Hematopoietic multipotent progenitor cell treated with erythropoietin and hydrocortisone succinate and interleukin-3 and kit ligand, for 17 days (in vitro differentiated cells): ENCODE measurements around the gene RAB3GAP2.
"Not testable (repeated sequence)": the region's sequence is repeated elsewhere in the genome, so short reads cannot be mapped to it uniquely, and the experiment has no call there.

Experiments
- DNase-seq: peaks from one replicate; pipeline ENCODE4 v3.0.0-alpha.2; 2015; ENCODE audit warnings: low spot score

The RAB3GAP2 gene, protein sequence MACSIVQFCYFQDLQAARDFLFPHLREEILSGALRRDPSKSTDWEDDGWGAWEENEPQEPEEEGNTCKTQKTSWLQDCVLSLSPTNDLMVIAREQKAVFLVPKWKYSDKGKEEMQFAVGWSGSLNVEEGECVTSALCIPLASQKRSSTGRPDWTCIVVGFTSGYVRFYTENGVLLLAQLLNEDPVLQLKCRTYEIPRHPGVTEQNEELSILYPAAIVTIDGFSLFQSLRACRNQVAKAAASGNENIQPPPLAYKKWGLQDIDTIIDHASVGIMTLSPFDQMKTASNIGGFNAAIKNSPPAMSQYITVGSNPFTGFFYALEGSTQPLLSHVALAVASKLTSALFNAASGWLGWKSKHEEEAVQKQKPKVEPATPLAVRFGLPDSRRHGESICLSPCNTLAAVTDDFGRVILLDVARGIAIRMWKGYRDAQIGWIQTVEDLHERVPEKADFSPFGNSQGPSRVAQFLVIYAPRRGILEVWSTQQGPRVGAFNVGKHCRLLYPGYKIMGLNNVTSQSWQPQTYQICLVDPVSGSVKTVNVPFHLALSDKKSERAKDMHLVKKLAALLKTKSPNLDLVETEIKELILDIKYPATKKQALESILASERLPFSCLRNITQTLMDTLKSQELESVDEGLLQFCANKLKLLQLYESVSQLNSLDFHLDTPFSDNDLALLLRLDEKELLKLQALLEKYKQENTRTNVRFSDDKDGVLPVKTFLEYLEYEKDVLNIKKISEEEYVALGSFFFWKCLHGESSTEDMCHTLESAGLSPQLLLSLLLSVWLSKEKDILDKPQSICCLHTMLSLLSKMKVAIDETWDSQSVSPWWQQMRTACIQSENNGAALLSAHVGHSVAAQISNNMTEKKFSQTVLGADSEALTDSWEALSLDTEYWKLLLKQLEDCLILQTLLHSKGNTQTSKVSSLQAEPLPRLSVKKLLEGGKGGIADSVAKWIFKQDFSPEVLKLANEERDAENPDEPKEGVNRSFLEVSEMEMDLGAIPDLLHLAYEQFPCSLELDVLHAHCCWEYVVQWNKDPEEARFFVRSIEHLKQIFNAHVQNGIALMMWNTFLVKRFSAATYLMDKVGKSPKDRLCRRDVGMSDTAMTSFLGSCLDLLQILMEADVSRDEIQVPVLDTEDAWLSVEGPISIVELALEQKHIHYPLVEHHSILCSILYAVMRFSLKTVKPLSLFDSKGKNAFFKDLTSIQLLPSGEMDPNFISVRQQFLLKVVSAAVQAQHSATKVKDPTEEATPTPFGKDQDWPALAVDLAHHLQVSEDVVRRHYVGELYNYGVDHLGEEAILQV (N-terminal part only)

DNA sequence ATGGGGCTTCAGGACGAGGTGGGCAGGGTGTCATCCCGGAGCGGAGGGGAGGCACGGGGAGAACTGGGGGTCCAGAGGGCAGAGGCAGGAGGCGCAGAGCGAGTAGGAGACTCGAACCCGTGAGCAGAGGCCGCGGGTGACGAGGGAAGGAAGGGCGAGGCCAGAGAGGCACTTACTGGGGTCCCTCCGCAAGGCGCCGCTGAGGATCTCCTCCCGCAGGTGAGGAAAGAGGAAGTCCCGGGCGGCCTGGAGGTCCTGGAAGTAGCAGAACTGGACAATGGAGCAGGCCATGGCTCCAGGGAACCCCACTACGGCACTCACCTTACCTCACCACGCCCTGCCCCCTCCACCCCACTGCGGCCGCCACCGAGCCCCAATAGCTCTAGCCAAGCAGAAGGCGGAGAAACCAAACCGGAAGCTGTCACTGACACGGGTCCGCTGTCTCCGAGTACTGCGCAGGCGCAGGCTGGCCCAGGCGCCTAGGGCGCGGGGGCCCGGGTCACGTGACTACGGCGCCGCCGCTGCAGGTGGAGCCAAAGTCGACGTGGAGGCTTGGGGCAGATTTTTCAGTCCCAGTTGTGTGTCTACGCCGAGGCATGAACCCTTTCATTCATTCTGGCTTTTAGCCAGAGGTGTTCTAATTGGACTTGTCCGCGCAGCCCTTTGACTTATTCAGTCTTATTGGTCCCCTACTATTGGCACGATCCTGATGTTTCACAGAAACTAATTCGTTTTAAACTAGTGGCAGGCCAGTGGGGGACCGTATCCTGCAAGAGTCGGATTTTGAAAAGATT is at the start of gene RAB3GAP2:
Gene RAB3GAP2, minus strand, starts transcription at position 407 of the 794 bp plus-strand sequence. Its CDS starts 116 bp downstream, at position 291.
- DNase-seq, result peak; percentile 97

DNA sequence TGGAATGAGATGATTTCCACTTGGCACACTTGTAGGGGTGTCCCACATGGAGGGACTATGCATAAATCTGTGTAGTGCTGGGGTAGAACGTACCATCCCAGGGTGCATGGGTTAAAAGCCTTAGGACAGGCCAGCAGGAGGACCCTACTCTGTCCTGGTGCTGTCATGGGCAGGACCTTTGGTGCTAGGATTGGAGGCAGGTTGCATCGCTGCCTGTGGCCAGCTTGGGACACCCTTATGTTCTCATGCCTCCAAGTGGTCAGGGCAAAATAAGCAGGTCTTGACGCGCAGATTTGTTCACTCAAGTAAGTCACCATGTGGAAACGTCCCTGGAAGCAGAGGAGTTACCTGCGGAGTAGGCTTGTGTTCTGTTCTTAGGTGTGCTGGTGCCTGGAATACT is 49.5 kb upstream of the RAB3GAP2 start:
- no peak for DNase-seq

DNA sequence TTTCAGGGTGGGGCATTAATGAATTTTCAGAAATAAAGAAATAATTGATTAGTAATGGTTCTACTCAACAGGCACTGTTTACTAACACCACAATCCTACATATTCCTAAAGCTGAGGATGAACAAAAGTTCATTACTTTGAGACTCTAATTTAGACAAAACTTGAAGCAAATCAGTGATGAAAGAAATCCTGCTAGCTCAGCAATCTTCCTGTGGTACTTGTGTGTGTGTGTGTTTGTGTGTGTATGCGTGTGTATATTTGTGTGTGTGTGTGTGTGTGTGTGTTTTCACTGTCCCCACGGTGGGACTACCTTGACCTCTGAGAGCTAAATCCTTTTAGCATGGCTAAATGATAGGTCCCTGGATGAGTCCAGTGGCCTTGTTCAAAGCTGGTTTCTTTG is 48.5 kb upstream of the RAB3GAP2 start:
- DNase-seq, result no peak

DNA sequence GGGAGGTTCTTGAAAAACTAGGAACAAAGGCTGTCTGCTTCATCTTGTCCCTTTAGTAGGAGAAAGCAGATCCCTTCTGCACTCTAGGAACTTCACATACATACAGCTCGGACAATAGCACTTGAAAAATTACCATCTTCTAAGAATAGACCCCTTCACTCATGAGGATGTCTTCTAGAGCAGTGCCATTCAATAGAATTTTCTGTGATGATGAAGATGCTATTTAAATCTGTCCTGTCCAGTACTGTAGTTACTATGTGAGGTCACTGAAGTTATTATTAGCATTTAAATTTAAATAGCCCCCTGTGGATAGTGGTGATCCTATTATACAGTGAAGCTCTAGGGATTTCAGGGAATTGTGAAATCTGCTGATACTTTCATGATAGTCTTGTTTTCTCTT is 46.4 kb upstream of the RAB3GAP2 start:
- no peak for DNase-seq

DNA sequence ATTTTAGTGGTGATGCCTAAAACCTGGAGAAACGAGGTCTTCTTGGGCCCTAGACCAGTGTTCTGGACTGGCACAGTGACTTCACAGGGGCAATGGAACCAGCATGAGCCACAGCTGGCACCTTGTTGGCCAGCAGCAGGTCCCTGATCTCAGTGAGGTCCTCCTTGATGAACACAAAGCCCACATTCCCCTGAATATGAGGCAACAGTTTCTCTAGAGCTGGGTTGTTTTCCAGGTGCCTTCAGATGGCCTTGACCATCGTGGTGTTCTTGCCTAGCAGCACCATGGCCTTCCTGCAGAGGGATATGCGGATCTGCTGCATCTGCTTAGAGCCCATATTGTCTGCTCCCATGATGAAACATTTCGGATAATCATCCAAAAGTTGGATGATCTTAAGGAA is 44.9 kb upstream of the RAB3GAP2 start:
- DNase-seq, result no peak

DNA sequence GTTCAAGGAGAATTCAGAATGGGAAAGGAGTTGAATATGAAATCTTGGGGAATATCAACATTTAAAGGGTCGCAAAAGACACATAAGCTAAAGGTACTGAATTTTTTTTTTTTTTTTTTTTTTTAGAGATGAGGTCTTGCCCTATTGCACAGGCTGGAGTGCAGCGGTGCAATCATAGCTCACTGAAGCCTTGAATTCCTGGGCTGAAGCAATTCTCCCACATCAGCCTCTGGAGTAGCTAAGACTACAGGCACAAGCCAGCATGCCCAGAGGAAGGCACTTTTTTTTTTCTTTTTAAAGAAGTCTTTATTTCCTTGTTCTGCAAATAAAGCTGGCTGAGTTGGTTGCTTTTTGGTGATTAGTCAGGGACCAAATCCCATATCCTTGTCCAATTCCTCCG is 44.1 kb upstream of the RAB3GAP2 start:
- DNase-seq, result no peak

DNA sequence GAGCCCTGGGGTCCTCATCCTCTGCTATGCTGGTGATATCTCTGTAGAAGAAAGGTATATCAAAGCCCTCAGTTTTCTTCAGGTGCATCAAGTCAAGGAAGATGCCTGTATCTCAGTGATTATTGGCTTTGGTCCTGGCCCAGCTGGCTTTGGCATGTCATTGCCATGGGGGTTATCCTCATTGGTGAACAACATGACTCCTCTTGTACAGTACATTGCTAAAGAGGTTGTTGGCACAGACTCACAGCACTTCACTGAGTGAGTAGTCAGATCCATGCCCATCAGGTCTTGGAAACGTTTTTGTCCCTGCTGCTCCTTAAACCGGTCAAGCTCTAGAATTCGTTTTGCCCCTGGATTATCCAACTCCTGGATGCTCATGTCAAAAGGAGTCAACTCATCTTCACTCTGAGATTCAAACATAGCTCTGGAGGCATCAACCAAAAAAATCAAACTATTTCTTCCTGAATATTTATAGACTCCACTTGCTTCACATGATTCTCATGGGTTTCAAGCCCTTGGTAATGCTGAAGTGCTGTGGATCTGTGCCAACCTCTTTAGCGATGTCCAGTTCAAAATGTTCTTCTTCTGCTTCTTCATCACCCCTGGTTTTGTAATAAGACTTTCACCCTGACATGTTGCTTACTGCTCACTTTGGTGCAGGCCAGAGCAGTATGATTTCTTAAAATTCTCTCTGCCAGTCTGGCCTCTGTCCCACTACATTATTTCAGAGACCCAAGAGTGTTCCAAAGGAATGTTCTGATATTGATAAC is 43.0 kb upstream of the RAB3GAP2 start:
- DNase-seq, result no peak

DNA sequence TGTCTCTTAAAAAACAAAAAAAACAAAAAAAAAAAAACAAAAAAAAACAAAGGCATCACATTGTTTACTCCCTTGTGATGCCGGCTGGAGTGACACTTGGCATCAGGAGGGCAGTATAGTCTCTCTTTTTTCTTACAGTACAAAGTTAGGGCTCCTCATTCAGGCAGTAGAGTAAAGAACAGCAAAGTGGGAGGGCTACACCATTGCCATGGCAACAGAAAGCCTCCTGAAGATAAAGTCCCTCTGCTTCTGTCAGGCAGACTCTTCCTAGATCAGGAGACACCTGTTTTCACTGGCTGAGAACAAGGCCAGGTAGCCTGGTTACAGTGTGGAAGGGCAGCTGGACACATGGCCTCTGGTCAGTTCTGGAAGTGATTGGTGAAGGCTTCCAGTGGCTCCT is 41.3 kb upstream of the RAB3GAP2 start:
- no peak for DNase-seq

DNA sequence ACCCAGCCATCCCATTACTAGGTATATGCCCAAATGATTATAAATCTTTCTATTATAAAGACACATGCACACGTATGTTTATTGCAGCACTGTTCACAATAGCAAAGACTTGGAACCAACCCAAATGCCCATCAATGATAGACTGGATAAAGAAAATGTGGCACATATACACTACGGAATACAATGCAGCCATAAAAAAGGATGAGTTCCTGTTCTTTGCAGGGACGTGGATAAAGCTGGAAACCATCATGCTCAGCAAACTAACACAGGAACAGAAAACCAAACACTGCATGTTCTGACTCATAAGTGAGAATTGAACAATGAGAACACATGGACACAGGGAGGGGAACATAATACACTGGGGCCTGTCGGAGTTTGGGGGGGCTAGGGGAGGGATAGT is 37.9 kb upstream of the RAB3GAP2 start:
- not testable (repeated sequence) for DNase-seq

DNA sequence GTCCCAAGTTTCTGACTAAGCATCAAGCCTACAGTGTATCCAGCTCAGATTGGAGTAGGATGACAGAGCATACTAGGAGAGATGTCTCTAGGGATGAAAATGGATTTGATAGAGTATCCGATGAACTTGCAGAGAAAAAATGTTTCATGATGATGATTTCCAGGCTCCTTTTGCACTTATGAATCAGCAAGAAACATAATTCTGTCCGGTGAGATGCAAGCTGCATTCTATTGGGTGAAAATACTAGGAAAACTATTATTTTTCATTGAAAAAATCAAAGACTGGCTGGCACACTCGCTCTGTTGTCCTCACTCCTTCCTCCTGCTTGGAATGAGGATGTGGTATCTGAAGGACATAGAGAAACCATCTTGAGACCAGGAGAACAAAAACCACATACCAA is 35.4 kb upstream of the RAB3GAP2 start:
- DNase-seq, result no peak

DNA sequence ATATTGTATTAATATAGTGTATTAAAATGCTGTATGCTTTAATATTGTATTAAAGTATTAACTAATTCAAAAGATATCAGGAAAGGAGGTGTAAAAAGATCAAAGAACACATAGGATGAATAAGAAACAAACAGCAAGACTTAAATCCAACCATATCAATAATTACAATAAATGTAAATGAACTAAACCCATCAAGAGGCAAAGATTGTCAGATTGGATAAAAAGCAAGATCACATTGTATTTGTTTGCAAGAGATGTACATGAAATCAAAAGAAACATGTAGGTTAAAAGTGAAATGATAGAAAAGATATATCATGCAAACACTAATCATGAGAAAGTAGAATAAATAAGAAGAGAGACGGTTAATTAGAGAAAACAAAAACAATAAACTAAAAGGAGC is 34.1 kb upstream of the RAB3GAP2 start:
- no peak for DNase-seq

DNA sequence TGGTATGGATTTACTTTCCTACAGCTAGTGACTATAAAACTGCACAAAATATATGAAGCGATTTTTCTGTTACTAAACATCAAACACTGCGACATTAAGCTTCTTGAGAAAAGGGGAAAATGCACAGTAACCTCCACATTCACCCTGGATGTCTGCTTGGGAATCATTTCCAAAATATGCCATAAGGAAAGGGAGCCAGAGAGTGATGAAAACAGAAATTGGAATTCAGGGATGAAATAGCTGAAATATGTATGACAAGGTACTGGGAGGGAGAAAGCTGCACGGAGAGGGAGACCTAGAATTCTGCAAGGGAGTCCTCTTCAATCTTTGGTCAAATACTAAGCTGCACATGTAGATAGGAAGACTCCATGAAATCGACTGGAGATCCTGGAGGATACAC is 31.6 kb upstream of the RAB3GAP2 start:
- DNase-seq, result no peak

DNA sequence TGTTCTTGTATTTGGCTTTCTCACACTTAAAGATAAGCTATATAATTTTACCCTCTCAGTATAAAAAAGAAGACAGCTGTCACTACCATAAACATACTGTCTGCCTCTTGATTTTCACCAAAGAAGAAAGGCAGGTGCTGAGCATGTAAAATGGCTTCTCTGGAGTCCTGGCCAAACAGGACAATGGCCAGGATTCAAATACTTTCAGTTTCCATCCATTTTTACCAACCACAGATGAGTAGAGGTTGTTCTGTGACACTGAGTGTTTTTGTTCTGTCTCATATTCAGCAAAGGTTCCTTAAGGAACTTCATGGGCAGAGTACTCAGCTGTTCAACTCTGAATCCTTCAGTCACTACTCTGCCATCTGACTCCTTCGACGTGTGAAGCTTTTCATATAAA is 29.4 kb upstream of the RAB3GAP2 start:
- no peak for DNase-seq

DNA sequence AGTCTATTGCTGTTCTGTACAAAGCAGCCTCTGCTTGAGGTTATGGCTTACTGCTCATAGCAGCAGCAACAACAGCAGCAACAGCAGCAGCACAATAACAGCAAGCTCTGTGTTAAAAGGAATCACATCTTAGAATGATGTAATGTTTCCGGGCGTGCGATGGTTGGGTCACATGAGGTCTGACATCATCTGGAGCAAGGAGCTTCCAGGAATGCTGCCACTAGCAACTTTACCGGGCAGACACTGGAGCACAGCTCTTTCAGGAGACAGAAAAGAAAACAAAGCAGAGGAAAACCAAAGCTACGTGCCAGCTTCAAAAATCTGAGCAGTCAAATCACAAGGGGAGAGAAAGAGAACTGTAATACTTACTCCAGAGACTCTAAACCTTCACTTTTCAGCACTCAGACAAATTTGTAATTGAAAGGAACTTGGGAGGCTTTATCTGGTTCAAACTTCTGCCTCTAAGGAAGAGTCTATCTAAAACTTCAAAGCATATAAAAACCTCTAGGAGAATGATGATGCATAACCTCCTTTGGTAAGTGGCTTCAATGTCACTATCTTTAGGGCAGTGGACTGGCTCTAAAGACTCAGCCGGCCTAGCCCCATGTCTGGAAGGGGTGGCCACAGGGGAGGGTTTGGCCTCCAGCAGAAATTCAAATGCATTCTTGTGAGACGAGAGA is 28.3 kb upstream of the RAB3GAP2 start:
- DNase-seq, result no peak

DNA sequence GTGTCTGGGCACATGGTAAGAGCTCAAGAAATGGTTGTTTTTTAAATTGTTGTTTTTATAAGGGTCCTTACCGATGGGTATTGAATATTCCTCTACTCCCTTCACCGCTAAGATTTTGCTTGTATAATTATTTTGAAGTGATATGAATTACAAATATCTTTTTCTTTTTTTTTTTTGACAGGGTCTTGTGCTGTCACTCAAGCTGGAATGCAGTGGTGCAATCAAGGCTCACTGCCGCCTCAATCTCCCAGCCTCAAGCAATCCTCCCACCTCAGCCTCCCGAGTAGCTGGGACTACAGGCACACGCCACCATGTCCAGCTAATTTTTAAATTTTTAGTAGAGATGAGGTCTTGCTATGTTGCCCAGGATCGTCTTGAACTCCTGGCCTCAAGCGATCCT is 27.1 kb upstream of the RAB3GAP2 start:
- DNase-seq, result no peak

DNA sequence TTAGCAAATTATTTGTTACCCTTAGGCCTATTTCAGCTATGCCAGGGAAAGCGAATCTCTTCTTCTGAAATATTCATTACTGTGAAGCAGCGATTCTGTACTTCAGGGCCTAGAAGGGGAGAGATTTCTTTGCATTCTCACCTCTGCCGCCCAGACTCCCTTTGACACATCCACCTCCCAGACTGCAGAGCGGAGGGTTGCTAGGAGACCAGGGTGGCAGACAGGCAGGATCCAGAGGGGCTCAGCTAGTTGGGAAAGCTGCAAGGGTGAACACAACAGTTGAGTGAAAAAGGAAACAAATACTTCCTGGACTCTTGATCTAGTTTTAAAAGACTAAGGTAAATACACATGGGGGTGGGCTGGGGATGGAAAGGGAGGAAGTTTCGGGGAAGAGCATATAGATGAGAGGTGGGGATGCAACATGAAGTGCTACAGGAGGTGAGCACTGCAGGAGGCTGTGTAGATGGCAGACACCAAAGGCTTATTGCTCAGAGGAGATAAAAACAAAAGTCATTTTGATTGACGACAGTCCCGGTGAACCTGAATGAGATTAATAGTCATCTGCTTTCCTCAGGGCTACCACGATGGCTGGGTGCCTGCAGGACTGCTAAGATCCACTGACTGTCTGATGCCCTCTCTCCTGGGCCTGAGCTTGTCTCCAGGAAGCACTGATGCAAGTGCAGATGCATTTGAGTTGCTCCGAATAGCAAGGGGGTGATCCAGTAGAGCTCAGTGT is 26.4 kb upstream of the RAB3GAP2 start:
- no peak for DNase-seq

DNA sequence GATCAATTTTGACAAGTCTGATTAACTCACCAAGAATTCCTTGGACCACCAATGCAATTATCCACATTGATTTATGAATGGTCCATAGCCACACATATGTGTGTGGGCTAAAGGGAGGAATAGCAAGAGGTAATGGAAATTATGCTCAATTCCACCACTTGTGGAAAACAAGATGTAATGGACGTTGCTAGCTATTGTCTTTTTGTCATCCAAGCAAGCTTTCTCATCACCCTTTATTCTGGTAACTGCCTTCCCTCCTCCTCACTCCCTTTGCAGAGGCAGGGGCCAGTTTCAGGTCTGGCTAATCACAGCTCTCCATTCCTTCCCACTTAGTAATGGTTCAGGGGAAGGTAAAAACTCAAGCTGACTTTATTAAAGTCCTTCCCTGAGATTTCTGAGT is 24.7 kb upstream of the RAB3GAP2 start:
- no peak for DNase-seq

DNA sequence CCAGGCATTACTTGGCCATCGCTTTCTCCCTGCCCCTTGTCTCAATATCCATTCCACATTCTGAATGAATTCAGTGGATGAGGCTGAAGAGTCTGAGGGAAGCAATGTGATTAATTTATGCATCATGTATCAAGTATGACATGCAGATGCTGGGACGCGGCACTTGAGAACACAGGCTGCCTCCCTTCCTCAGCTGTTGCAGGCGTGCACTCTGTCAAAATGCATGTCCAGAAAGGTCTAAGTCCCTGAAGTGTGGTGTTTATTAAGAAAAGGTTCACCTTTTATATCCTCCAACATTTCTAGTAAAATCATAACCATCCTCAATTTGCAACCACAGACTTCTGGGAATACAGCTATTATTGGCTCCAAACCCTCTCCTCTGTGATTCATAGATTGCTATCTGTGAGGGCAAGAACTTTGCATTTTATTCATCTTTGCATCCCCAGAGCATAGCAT is 22.6 kb upstream of the RAB3GAP2 start:
- no peak for DNase-seq

DNA sequence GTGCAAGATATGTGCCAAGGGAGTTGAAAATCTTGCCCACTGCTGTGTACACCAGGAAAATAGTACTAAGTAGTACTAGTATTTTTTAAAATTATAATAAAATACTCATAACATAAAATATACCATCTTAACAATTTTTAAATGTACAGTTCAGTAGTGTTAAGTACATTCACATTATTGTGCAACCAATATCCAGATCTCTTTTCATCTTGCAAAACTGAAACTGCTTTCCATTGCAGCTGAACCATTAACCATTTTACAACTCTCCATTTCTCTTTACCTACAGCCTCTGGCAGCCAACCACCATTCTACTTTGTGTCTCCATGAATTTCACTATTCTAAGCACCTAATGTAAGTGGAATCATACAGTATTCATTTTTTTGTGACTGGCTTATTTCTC is 19.3 kb upstream of the RAB3GAP2 start:
- DNase-seq, result no peak
